SHP77 (cell line): ENCODE data around the gene MBNL2.

Experiments used
- DNase-seq, 2 experiments: peaks; one replicate each; lab custom pipeline; 2025; lab: John Stamatoyannopoulos, UW

Gene MBNL2

GRCh38 chr13:97381189-97381588 is 159.1 kb downstream of the MBNL2 start:
- DNase-seq: no peak

- DNase-seq: no peak
These were observed 160.1 kb downstream of the MBNL2 start for GRCh38 chr13:97382276-97382675.

GRCh38 chr13:97384371-97384770 is 162.2 kb downstream of the MBNL2 start:
- DNase-seq: no peak

GRCh38 chr13:97385146-97385545 is 163.0 kb downstream of the MBNL2 start:
- DNase-seq: no peak

GRCh38 chr13:97385854-97386253 is 163.7 kb downstream of the MBNL2 start:
- DNase-seq: no peak

GRCh38 chr13:97386801-97387484 is 164.8 kb downstream of the MBNL2 start:
- DNase-seq: no peak

- DNase-seq: no peak
These were observed 165.3 kb downstream of the MBNL2 start for GRCh38 chr13:97387485-97387839.

GRCh38 chr13:97387890-97388289 is 165.8 kb downstream of the MBNL2 start:
- DNase-seq: no peak

- no peak for DNase-seq
These were observed 166.2 kb downstream of the MBNL2 start for GRCh38 chr13:97388373-97388772.

- DNase-seq: no peak
These were observed 168.9 kb downstream of the MBNL2 start for GRCh38 chr13:97390941-97391600.

GRCh38 chr13:97392020-97392419 is 169.9 kb downstream of the MBNL2 start:
- no peak for DNase-seq

- no peak for DNase-seq
These were observed 172.4 kb downstream of the MBNL2 start for GRCh38 chr13:97394542-97394941.

GRCh38 chr13:97395447-97396136 is 173.5 kb downstream of the MBNL2 start:
- no peak for DNase-seq

GRCh38 chr13:97397267-97397666 is 175.1 kb downstream of the MBNL2 start:
- no peak for DNase-seq

GRCh38 chr13:97401421-97401820 is 179.3 kb downstream of the MBNL2 start:
- DNase-seq: no peak

GRCh38 chr13:97403893-97404750 is 182.0 kb downstream of the MBNL2 start:
- no peak for DNase-seq

GRCh38 chr13:97407540-97407939 is 185.4 kb downstream of the MBNL2 start:
- DNase-seq: no peak

GRCh38 chr13:97408938-97409337 is 186.8 kb downstream of the MBNL2 start:
- DNase-seq: no peak

GRCh38 chr13:97411984-97412383 is 189.9 kb downstream of the MBNL2 start:
- DNase-seq: no peak

- DNase-seq: no peak
These were observed 191.6 kb downstream of the MBNL2 start for GRCh38 chr13:97413694-97414093.

- no peak for DNase-seq
These were observed 192.3 kb downstream of the MBNL2 start for GRCh38 chr13:97414392-97414791.

- DNase-seq: no peak
These were observed 195.6 kb downstream of the MBNL2 start for GRCh38 chr13:97417698-97418097.
